Vagina (tissue), 2 donors: ENCODE data around the gene DNAJC4.

ENCODE experiments used
- POLR2A ChIP-seq, 2 donors: fragments of 450-650 bp; IDR thresholded peaks; one replicate each; pipeline ENCODE4 v1.6.1; 2017; ENCODE audit warnings: antibody characterized with exemption in 2 of 2, mild to moderate bottlenecking in 2 of 2, moderate library complexity in 2 of 2
- POLR2AphosphoS5 ChIP-seq, 2 donors: sonication (generic); formaldehyde crosslinking; IDR thresholded peaks; one replicate each; pipeline ENCODE4 v1.9.0; 2017; ENCODE audit warnings: antibody characterized with exemption in 2 of 2, mild to moderate bottlenecking in 2 of 2, low read depth in 1 of 2; ENCODE audit not compliant: insufficient read depth in 1 of 2
- TF ChIP-seq, protein P1 (sequence below), 3 experiments: fragments of 450-650 bp in 2 of 3; fragments of 200-600 bp in 1 of 3; sonication (generic) in 1 of 3; IDR thresholded peaks; one replicate each; pipeline ENCODE4 v1.5.1; 2017 to 2019; ENCODE audit warnings: antibody characterized with exemption in 3 of 3, mild to moderate bottlenecking in 2 of 3, moderate library complexity in 2 of 3

DNA sequence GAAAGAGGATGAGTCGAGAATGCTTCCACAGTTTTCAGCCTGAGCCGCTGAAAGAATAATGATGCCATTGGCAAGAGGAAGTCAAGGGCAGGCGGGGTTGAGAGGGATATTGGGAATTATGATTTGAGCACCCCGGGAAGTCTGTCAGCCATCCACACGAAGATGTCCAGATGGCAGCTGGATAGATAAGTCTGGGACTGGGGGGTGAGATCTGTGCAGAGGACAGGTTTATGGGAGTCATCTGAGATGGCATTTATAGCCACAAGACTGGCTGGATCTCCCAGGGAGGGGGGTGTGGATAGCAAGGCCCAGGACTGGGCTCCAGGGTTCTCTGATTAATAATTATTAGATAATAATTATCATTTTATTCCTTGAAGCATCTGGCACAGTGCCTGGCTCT, 49.5 kb upstream of the DNAJC4 start:
- TF ChIP-seq, protein P1, sequence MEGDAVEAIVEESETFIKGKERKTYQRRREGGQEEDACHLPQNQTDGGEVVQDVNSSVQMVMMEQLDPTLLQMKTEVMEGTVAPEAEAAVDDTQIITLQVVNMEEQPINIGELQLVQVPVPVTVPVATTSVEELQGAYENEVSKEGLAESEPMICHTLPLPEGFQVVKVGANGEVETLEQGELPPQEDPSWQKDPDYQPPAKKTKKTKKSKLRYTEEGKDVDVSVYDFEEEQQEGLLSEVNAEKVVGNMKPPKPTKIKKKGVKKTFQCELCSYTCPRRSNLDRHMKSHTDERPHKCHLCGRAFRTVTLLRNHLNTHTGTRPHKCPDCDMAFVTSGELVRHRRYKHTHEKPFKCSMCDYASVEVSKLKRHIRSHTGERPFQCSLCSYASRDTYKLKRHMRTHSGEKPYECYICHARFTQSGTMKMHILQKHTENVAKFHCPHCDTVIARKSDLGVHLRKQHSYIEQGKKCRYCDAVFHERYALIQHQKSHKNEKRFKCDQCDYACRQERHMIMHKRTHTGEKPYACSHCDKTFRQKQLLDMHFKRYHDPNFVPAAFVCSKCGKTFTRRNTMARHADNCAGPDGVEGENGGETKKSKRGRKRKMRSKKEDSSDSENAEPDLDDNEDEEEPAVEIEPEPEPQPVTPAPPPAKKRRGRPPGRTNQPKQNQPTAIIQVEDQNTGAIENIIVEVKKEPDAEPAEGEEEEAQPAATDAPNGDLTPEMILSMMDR (IDR thresholded peaks at IDR 0.05) = no peak
- no peak for TF ChIP-seq POLR2A (IDR thresholded peaks at IDR 0.05)
- no peak for TF ChIP-seq POLR2AphosphoS5 (IDR thresholded peaks at IDR 0.05; ENCODE audit: insufficient read depth in 1 of 2, low read depth in 1 of 2)
